ENCODE results near the gene DSCAML1.

DSCAML1 gene

GRCh38 chr11:117836077-117836960 is 39.3 kb upstream of the DSCAML1 start:
- CTCF ChIA-PET = interaction anchor here (1.4 kb wide), 1 partner anchor 71 kb away, joined by 3 read pairs; no protein-coding TSS in a partner anchor
- DNase-seq (ENCODE audit: extremely low spot score) = no peak
- TF ChIP-seq TARDBP (IDR thresholded peaks at IDR 0.05) (no peak), NFRKB (IDR thresholded peaks at IDR 0.05) (no peak), CTBP1 (IDR thresholded peaks at IDR 0.05; ENCODE audit: borderline replicate concordance) (no peak), L3MBTL2 (conservative IDR thresholded peaks at IDR 0.05) (no peak), HDGF (IDR thresholded peaks at IDR 0.05; ENCODE audit: borderline replicate concordance) (no peak), LEF1 (IDR thresholded peaks at IDR 0.05; ENCODE audit: borderline replicate concordance) (no peak), FOXM1 (IDR thresholded peaks at IDR 0.05; ENCODE audit: borderline replicate concordance) (no peak), SUZ12 (IDR thresholded peaks at IDR 0.05) (no peak), SP1 (IDR thresholded peaks at IDR 0.05) (no peak), ELF4 (IDR thresholded peaks at IDR 0.05) (no peak)
- POLR2A ChIA-PET = no interaction called here

GRCh38 chr11:117835576-117835975 is 38.6 kb upstream of the DSCAML1 start:
- POLR2A ChIA-PET = no interaction called here

GRCh38 chr11:117834838-117835443 is 37.9 kb upstream of the DSCAML1 start:
- CTCF ChIA-PET = interaction anchor here (1.4 kb wide), 1 partner anchor 72 kb away, joined by 3 read pairs; no protein-coding TSS in a partner anchor
- TF ChIP-seq HDGF (IDR thresholded peaks at IDR 0.05; ENCODE audit: borderline replicate concordance) (no peak), BHLHE40 (IDR thresholded peaks at IDR 0.05; ENCODE audit: borderline replicate concordance) (no peak), ARNT (IDR thresholded peaks at IDR 0.05) (no peak), ELF4 (IDR thresholded peaks at IDR 0.05) (no peak), CTBP1 (IDR thresholded peaks at IDR 0.05; ENCODE audit: borderline replicate concordance) (no peak), TARDBP (IDR thresholded peaks at IDR 0.05) (no peak), ZNF384 (IDR thresholded peaks at IDR 0.05) (no peak), PKNOX1 (IDR thresholded peaks at IDR 0.05) (no peak), FOXK2 (IDR thresholded peaks at IDR 0.05) (no peak), FOXA1 (IDR thresholded peaks at IDR 0.05) (no peak), SP1 (IDR thresholded peaks at IDR 0.05) (no peak), L3MBTL2 (conservative IDR thresholded peaks at IDR 0.05) (no peak), FOXM1 (IDR thresholded peaks at IDR 0.05; ENCODE audit: borderline replicate concordance) (no peak), SUZ12 (IDR thresholded peaks at IDR 0.05) (no peak)
- POLR2A ChIA-PET = no interaction called here
- no peak for DNase-seq (ENCODE audit: extremely low spot score)

More at GRCh38 chr11:117835576-117835975, 38.6 kb upstream of the DSCAML1 start:
- no peak for DNase-seq (ENCODE audit: extremely low spot score)
- CTCF ChIA-PET = interaction anchor here (1.4 kb wide), 1 partner anchor 72 kb away, joined by 3 read pairs; no protein-coding TSS in a partner anchor
- TF ChIP-seq LEF1 (IDR thresholded peaks at IDR 0.05; ENCODE audit: borderline replicate concordance) (no peak), FOXA1 (IDR thresholded peaks at IDR 0.05) (no peak), SUZ12 (IDR thresholded peaks at IDR 0.05) (no peak), PKNOX1 (IDR thresholded peaks at IDR 0.05) (no peak), FOXM1 (IDR thresholded peaks at IDR 0.05; ENCODE audit: borderline replicate concordance) (no peak), TARDBP (IDR thresholded peaks at IDR 0.05) (no peak), ZNF384 (IDR thresholded peaks at IDR 0.05) (no peak), NFRKB (IDR thresholded peaks at IDR 0.05) (no peak), BHLHE40 (IDR thresholded peaks at IDR 0.05; ENCODE audit: borderline replicate concordance) (no peak), SP1 (IDR thresholded peaks at IDR 0.05) (no peak), FOXK2 (IDR thresholded peaks at IDR 0.05) (no peak), HDGF (IDR thresholded peaks at IDR 0.05; ENCODE audit: borderline replicate concordance) (no peak)

GRCh38 chr11:117834068-117834810 is 37.2 kb upstream of the DSCAML1 start:
- no peak for DNase-seq (ENCODE audit: extremely low spot score)
- TF ChIP-seq FOXK2 (IDR thresholded peaks at IDR 0.05) (no peak), PKNOX1 (IDR thresholded peaks at IDR 0.05) (no peak), HDGF (IDR thresholded peaks at IDR 0.05; ENCODE audit: borderline replicate concordance) (no peak), TARDBP (IDR thresholded peaks at IDR 0.05) (no peak), LEF1 (IDR thresholded peaks at IDR 0.05; ENCODE audit: borderline replicate concordance) (no peak), SP1 (IDR thresholded peaks at IDR 0.05) (no peak), FOXM1 (IDR thresholded peaks at IDR 0.05; ENCODE audit: borderline replicate concordance) (no peak), FOXA1 (IDR thresholded peaks at IDR 0.05) (no peak), ARNT (IDR thresholded peaks at IDR 0.05) (no peak), BHLHE40 (IDR thresholded peaks at IDR 0.05; ENCODE audit: borderline replicate concordance) (no peak), CTBP1 (IDR thresholded peaks at IDR 0.05; ENCODE audit: borderline replicate concordance) (no peak)
- ChIA-PET POLR2A (no interaction called here), CTCF (interaction anchor here (1.9 kb wide), 1 partner anchor 218 kb away, joined by 4 read pairs; no protein-coding TSS in a partner anchor)

- POLR2A ChIA-PET = no interaction called here
- no peak for DNase-seq (ENCODE audit: extremely low spot score)
- CTCF ChIA-PET = interaction anchor here (0.9 to 1.9 kb wide), 3 partner anchors 15 to 219 kb away, joined by 4 to 5 read pairs (median 5); no protein-coding TSS in a partner anchor
- no peak for TF ChIP-seq LEF1 (IDR thresholded peaks at IDR 0.05; ENCODE audit: borderline replicate concordance)
- TF ChIP-seq ELF4 (IDR thresholded peaks at IDR 0.05) = no peak
- TF ChIP-seq ZNF384 (IDR thresholded peaks at IDR 0.05) = no peak
- TF ChIP-seq FOXM1 (IDR thresholded peaks at IDR 0.05; ENCODE audit: borderline replicate concordance) = no peak
- TF ChIP-seq PKNOX1 (IDR thresholded peaks at IDR 0.05) = peak; percentile 87
- no peak for TF ChIP-seq SUZ12 (IDR thresholded peaks at IDR 0.05)
These were observed 36.4 kb upstream of the DSCAML1 start for GRCh38 chr11:117833401-117833891.
